ENCODE results near the gene ATPAF1.
A peak's percentile ranks its signal among the peaks of the same experiment; 100 is the strongest.

The ATPAF1 gene

DNA sequence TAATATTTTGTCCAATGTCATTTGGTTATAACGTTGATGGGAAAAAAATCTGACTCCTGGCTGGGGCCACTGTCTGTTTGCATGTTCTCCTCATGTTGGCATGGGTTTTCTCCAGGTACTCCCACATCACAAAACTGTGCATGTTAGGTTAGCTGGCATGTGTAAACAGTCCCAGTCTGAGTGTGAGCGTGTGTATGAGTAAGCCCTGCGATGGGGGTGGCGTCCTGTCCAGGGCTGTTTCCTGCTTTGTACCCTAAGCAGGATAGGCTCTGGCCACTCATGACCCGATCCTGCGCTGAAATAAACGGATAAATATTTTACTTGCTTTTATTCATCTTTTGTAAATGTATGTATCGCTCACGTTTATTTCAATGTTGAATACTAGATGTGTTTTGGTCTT is 37.2 kb upstream of the ATPAF1 start:
- no CpG with 5 or more reads among the region's 9 CpGs for WGBS (ENCODE audit: extremely low coverage, insufficient coverage, insufficient read length)
- H2BK5ac ChIP-seq (ENCODE audit: low read depth, low read length, poor library complexity): no peak overlapping the region
- no peak overlapping the region for H2BK120ac ChIP-seq (ENCODE audit: insufficient read depth, low read length, poor library complexity)
- peaks cover 10 to 28% of the 10 kb centered on the region in 2 experiments for H3K36me3 ChIP-seq (ENCODE audit: control insufficient read depth in 1 of 2, insufficient read depth in 2 of 2, low read length in 2 of 2)
- no peak overlapping the region for H4K12ac ChIP-seq (ENCODE audit: low read depth, low read length)
- no peaks in the 10 kb centered on the region for H3K4me1 ChIP-seq (ENCODE audit: control insufficient read depth in 1 of 2, insufficient read depth in 2 of 2, low read length in 2 of 2)
- H3K27ac ChIP-seq (ENCODE audit: low read depth, low read length): no peak overlapping the region
- no peak overlapping the region for H3K9ac ChIP-seq (ENCODE audit: low read length)
- no peak overlapping the region for H3K4me2 ChIP-seq (ENCODE audit: low read length)
- no peaks in the 10 kb centered on the region for H3K27me3 ChIP-seq (ENCODE audit: insufficient read depth, low read length)
- no peak for DNase-seq
- no peak overlapping the region for H3K4ac ChIP-seq (ENCODE audit: low read depth, low read length)
- no peaks in the 10 kb centered on the region for H3K79me1 ChIP-seq (ENCODE audit: low read length)
- no peak overlapping the region for H4K8ac ChIP-seq (ENCODE audit: low read depth, low read length)
- H2AFZ ChIP-seq (ENCODE audit: insufficient read depth, low read length, poor library complexity): no peak overlapping the region
- H3K79me2 ChIP-seq (ENCODE audit: control insufficient read depth, insufficient read depth, low read length, poor library complexity): no peaks in the 10 kb centered on the region
- no peak overlapping the region for H2AK5ac ChIP-seq (ENCODE audit: low read length)
- no peak overlapping the region for H2BK12ac ChIP-seq (ENCODE audit: low read length)
- H3K9me3 ChIP-seq (ENCODE audit: insufficient read depth, low read depth, low read length): no peaks in the 10 kb centered on the region
- no peak overlapping the region for H3K23ac ChIP-seq (ENCODE audit: low read length)
- H3K14ac ChIP-seq (ENCODE audit: low read length): no peak overlapping the region
- H3K18ac ChIP-seq (ENCODE audit: low read length): no peak overlapping the region
- H4K91ac ChIP-seq (ENCODE audit: low read depth, low read length): no peak overlapping the region
- H3K4me3 ChIP-seq (ENCODE audit: low read depth, low read length): no peak overlapping the region

GRCh38 chr1:46703927-46704641 is 35.9 kb upstream of the ATPAF1 start:
- Histone ChIP-seq H3K9ac (ENCODE audit: low read length) (no peak overlapping the region), H3K18ac (ENCODE audit: low read length) (no peak overlapping the region), H3K9me3 (ENCODE audit: insufficient read depth, low read depth, low read length) (no peaks in the 10 kb centered on the region), H2AK5ac (ENCODE audit: low read length) (no peak overlapping the region), H3K79me2 (ENCODE audit: control insufficient read depth, insufficient read depth, low read length, poor library complexity) (no peaks in the 10 kb centered on the region), H4K8ac (ENCODE audit: low read depth, low read length) (no peak overlapping the region), H3K23ac (ENCODE audit: low read length) (no peak overlapping the region), H4K12ac (ENCODE audit: low read depth, low read length) (no peak overlapping the region), H3K4me2 (ENCODE audit: low read length) (no peak overlapping the region), H4K91ac (ENCODE audit: low read depth, low read length) (no peak overlapping the region), H2AFZ (ENCODE audit: insufficient read depth, low read length, poor library complexity) (no peak overlapping the region), H3K14ac (ENCODE audit: low read length) (no peak overlapping the region), H3K4me3 (ENCODE audit: low read depth, low read length) (no peak overlapping the region), H3K4ac (ENCODE audit: low read depth, low read length) (no peak overlapping the region), H3K79me1 (ENCODE audit: low read length) (no peaks in the 10 kb centered on the region), H2BK12ac (ENCODE audit: low read length) (no peak overlapping the region), H3K27me3 (ENCODE audit: insufficient read depth, low read length) (no peaks in the 10 kb centered on the region), H2BK120ac (ENCODE audit: insufficient read depth, low read length, poor library complexity) (no peak overlapping the region), H3K27ac (ENCODE audit: low read depth, low read length) (no peak overlapping the region), H2BK5ac (ENCODE audit: low read depth, low read length, poor library complexity) (no peak overlapping the region), H3K36me3 (ENCODE audit: control insufficient read depth in 1 of 2, insufficient read depth in 2 of 2, low read length in 2 of 2) (peaks cover 7 to 23% of the 10 kb centered on the region in 2 experiments), H3K4me1 (ENCODE audit: control insufficient read depth in 1 of 2, insufficient read depth in 2 of 2, low read length in 2 of 2) (no peaks in the 10 kb centered on the region)
- DNase-seq: no peak
- WGBS (ENCODE audit: extremely low coverage, insufficient coverage, insufficient read length): no CpG with 5 or more reads among the region's 3 CpGs

DNA sequence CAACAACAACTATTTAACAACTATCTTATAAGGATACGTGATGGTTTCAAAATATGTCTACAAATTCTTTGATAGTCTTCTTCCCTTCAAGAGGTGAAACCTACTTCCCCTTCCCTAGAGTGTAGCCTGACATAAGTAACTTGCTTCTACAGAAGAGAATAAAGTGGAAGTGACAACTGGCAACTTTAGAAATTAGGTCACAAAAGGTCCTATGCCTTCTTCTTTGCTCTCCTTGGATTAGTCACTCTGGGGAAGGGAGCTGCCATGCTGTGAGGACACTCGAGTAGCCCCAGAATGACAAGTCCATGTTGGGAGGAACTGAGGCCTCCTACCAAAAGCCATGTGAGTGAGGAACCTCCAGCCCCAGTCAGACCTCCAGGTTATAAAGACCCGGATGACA is 31.5 kb upstream of the ATPAF1 start:
- H3K9ac ChIP-seq (ENCODE audit: low read length): no peak overlapping the region
- H3K27me3 ChIP-seq (ENCODE audit: insufficient read depth, low read length): no peaks in the 10 kb centered on the region
- peaks cover 6 to 22% of the 10 kb centered on the region in 2 experiments for H3K36me3 ChIP-seq (ENCODE audit: control insufficient read depth in 1 of 2, insufficient read depth in 2 of 2, low read length in 2 of 2)
- no CpG with 5 or more reads among the region's 3 CpGs for WGBS (ENCODE audit: extremely low coverage, insufficient coverage, insufficient read length)
- peak overlapping the region; percentile 53 for H3K23ac ChIP-seq (ENCODE audit: low read length)
- H3K79me1 ChIP-seq (ENCODE audit: low read length): no peaks in the 10 kb centered on the region
- H3K18ac ChIP-seq (ENCODE audit: low read length): no peak overlapping the region
- H4K8ac ChIP-seq (ENCODE audit: low read depth, low read length): no peak overlapping the region
- no peaks in the 10 kb centered on the region for H3K4me1 ChIP-seq (ENCODE audit: control insufficient read depth in 1 of 2, insufficient read depth in 2 of 2, low read length in 2 of 2)
- H3K27ac ChIP-seq (ENCODE audit: low read depth, low read length): no peak overlapping the region
- H3K4ac ChIP-seq (ENCODE audit: low read depth, low read length): no peak overlapping the region
- H2BK5ac ChIP-seq (ENCODE audit: low read depth, low read length, poor library complexity): no peak overlapping the region
- no peak overlapping the region for H2AK5ac ChIP-seq (ENCODE audit: low read length)
- H2BK120ac ChIP-seq (ENCODE audit: insufficient read depth, low read length, poor library complexity): no peak overlapping the region
- H4K12ac ChIP-seq (ENCODE audit: low read depth, low read length): no peak overlapping the region
- no peak overlapping the region for H3K4me3 ChIP-seq (ENCODE audit: low read depth, low read length)
- H3K79me2 ChIP-seq (ENCODE audit: control insufficient read depth, insufficient read depth, low read length, poor library complexity): no peaks in the 10 kb centered on the region
- H3K9me3 ChIP-seq (ENCODE audit: insufficient read depth, low read depth, low read length): no peaks in the 10 kb centered on the region
- H2BK12ac ChIP-seq (ENCODE audit: low read length): no peak overlapping the region
- DNase-seq: peak in 1 of 2 donors; percentile 12
- no peak overlapping the region for H3K4me2 ChIP-seq (ENCODE audit: low read length)
- no peak overlapping the region for H2AFZ ChIP-seq (ENCODE audit: insufficient read depth, low read length, poor library complexity)
- H4K91ac ChIP-seq (ENCODE audit: low read depth, low read length): no peak overlapping the region
- H3K14ac ChIP-seq (ENCODE audit: low read length): no peak overlapping the region

- no CpG with 5 or more reads among the region's 2 CpGs for WGBS (ENCODE audit: extremely low coverage, insufficient coverage, insufficient read length)
- Histone ChIP-seq H2BK120ac (ENCODE audit: insufficient read depth, low read length, poor library complexity) (no peak overlapping the region), H3K14ac (ENCODE audit: low read length) (no peak overlapping the region), H3K27ac (ENCODE audit: low read depth, low read length) (no peak overlapping the region), H3K27me3 (ENCODE audit: insufficient read depth, low read length) (no peaks in the 10 kb centered on the region), H3K23ac (ENCODE audit: low read length) (no peak overlapping the region), H2BK5ac (ENCODE audit: low read depth, low read length, poor library complexity) (no peak overlapping the region), H4K8ac (ENCODE audit: low read depth, low read length) (no peak overlapping the region), H4K91ac (ENCODE audit: low read depth, low read length) (no peak overlapping the region), H4K12ac (ENCODE audit: low read depth, low read length) (no peak overlapping the region), H3K9ac (ENCODE audit: low read length) (no peak overlapping the region), H3K79me1 (ENCODE audit: low read length) (no peaks in the 10 kb centered on the region), H3K4me1 (ENCODE audit: control insufficient read depth in 1 of 2, insufficient read depth in 2 of 2, low read length in 2 of 2) (peaks cover 0 to 3% of the 10 kb centered on the region in 2 experiments), H3K79me2 (ENCODE audit: control insufficient read depth, insufficient read depth, low read length, poor library complexity) (no peaks in the 10 kb centered on the region), H3K9me3 (ENCODE audit: insufficient read depth, low read depth, low read length) (no peaks in the 10 kb centered on the region), H3K4me2 (ENCODE audit: low read length) (no peak overlapping the region), H3K4me3 (ENCODE audit: low read depth, low read length) (no peak overlapping the region), H3K36me3 (ENCODE audit: control insufficient read depth in 1 of 2, insufficient read depth in 2 of 2, low read length in 2 of 2) (peaks cover 6 to 18% of the 10 kb centered on the region in 2 experiments), H3K4ac (ENCODE audit: low read depth, low read length) (no peak overlapping the region), H3K18ac (ENCODE audit: low read length) (no peak overlapping the region), H2AFZ (ENCODE audit: insufficient read depth, low read length, poor library complexity) (no peak overlapping the region), H2BK12ac (ENCODE audit: low read length) (no peak overlapping the region), H2AK5ac (ENCODE audit: low read length) (no peak overlapping the region)
- DNase-seq: no peak
Measured at GRCh38 chr1:46697053-46697452, 28.9 kb upstream of the ATPAF1 start.
